ENCODE results near the gene PMFBP1.

PMFBP1 gene

GRCh38 chr16:72172105-72173034, at the start of gene PMFBP1:
TSS of gene PMFBP1 (minus strand) at chr16:72172155. CDS start at chr16:72171208, 947 bp downstream.
- Mint-ChIP-seq H3K4me1 (peaks cover 11% of the 10 kb centered on the region), H3K27me3 (peaks cover 6% of the 10 kb centered on the region), H3K36me3 (peaks cover 21% of the 10 kb centered on the region), H3K27ac (peak within 1 kb of the TSS; percentile 98), H3K9me3 (peaks cover 11% of the 10 kb centered on the region), H3K4me3 (peak within 1 kb of the TSS; percentile 24)
- DNase-seq (ENCODE audit: low spot score in 2 of 2) (peak; percentile 44 to 81), ATAC-seq (ENCODE audit: low read depth) (peak; percentile 94)

- Mint-ChIP-seq H3K27me3 (no peaks in the 10 kb centered on the region), H3K36me3 (no peaks in the 10 kb centered on the region), H3K4me1 (no peaks in the 10 kb centered on the region), H3K9me3 (no peaks in the 10 kb centered on the region), H3K27ac (no peak overlapping the region), H3K4me3 (no peak overlapping the region)
- ATAC-seq (ENCODE audit: low read depth) = no peak
- no peak for DNase-seq (ENCODE audit: low spot score in 2 of 2)
These were observed 49.7 kb upstream of the PMFBP1 start for GRCh38 chr16:72221630-72222024.

- Mint-ChIP-seq H3K27me3 (no peaks in the 10 kb centered on the region), H3K4me1 (no peaks in the 10 kb centered on the region), H3K27ac (no peak overlapping the region), H3K9me3 (no peaks in the 10 kb centered on the region), H3K36me3 (no peaks in the 10 kb centered on the region), H3K4me3 (no peak overlapping the region)
- DNase-seq (ENCODE audit: low spot score in 2 of 2) (no peak), ATAC-seq (ENCODE audit: low read depth) (no peak)
These were observed 49.1 kb upstream of the PMFBP1 start for GRCh38 chr16:72220875-72221629.

GRCh38 chr16:72219282-72219681, 47.3 kb upstream of the PMFBP1 start:
- H3K27me3 Mint-ChIP-seq = no peaks in the 10 kb centered on the region
- no peaks in the 10 kb centered on the region for H3K4me1 Mint-ChIP-seq
- no peak for ATAC-seq (ENCODE audit: low read depth)
- peaks cover 12% of the 10 kb centered on the region for H3K9me3 Mint-ChIP-seq
- no peak for DNase-seq (ENCODE audit: low spot score in 2 of 2)
- H3K36me3 Mint-ChIP-seq = peaks cover 10% of the 10 kb centered on the region
- H3K4me3 Mint-ChIP-seq = no peak overlapping the region
- no peak overlapping the region for H3K27ac Mint-ChIP-seq

GRCh38 chr16:72216767-72217166, 44.8 kb upstream of the PMFBP1 start:
- no peak overlapping the region for H3K4me3 Mint-ChIP-seq

GRCh38 chr16:72214821-72215220, 42.9 kb upstream of the PMFBP1 start:
- ATAC-seq (ENCODE audit: low read depth) = no peak
- peaks cover 12% of the 10 kb centered on the region for H3K9me3 Mint-ChIP-seq
- no peak overlapping the region for H3K4me3 Mint-ChIP-seq
- peaks cover 10% of the 10 kb centered on the region for H3K36me3 Mint-ChIP-seq
- H3K27ac Mint-ChIP-seq = no peak overlapping the region
- DNase-seq (ENCODE audit: low spot score in 2 of 2) = no peak
- no peaks in the 10 kb centered on the region for H3K4me1 Mint-ChIP-seq
- no peaks in the 10 kb centered on the region for H3K27me3 Mint-ChIP-seq

More at GRCh38 chr16:72216767-72217166, 44.8 kb upstream of the PMFBP1 start:
- ATAC-seq (ENCODE audit: low read depth) (no peak), DNase-seq (ENCODE audit: low spot score in 2 of 2) (no peak)
- Mint-ChIP-seq H3K36me3 (peaks cover 10% of the 10 kb centered on the region), H3K27me3 (no peaks in the 10 kb centered on the region), H3K27ac (no peak overlapping the region), H3K4me1 (no peaks in the 10 kb centered on the region), H3K9me3 (peaks cover 12% of the 10 kb centered on the region)

- ATAC-seq (ENCODE audit: low read depth) (no peak), DNase-seq (ENCODE audit: low spot score in 2 of 2) (no peak)
- Mint-ChIP-seq H3K4me1 (no peaks in the 10 kb centered on the region), H3K36me3 (peaks cover 14% of the 10 kb centered on the region), H3K27me3 (no peaks in the 10 kb centered on the region), H3K4me3 (no peak overlapping the region), H3K27ac (no peak overlapping the region), H3K9me3 (peaks cover 12% of the 10 kb centered on the region)
These were observed 39.2 kb upstream of the PMFBP1 start for GRCh38 chr16:72211110-72211509.

GRCh38 chr16:72210555-72210954, 38.6 kb upstream of the PMFBP1 start:
- Mint-ChIP-seq H3K36me3 (peaks cover 12% of the 10 kb centered on the region), H3K4me3 (no peak overlapping the region), H3K4me1 (no peaks in the 10 kb centered on the region), H3K27me3 (no peaks in the 10 kb centered on the region), H3K27ac (no peak overlapping the region), H3K9me3 (peaks cover 9% of the 10 kb centered on the region)
- DNase-seq (ENCODE audit: low spot score in 2 of 2) (no peak), ATAC-seq (ENCODE audit: low read depth) (no peak)

GRCh38 chr16:72210072-72210471, 38.1 kb upstream of the PMFBP1 start:
- Mint-ChIP-seq H3K4me3 (no peak overlapping the region), H3K9me3 (peaks cover 5% of the 10 kb centered on the region), H3K36me3 (peaks cover 8% of the 10 kb centered on the region), H3K27ac (no peak overlapping the region), H3K4me1 (no peaks in the 10 kb centered on the region), H3K27me3 (no peaks in the 10 kb centered on the region)
- DNase-seq (ENCODE audit: low spot score in 2 of 2) (no peak), ATAC-seq (ENCODE audit: low read depth) (no peak)

- no peak for ATAC-seq (ENCODE audit: low read depth)
- Mint-ChIP-seq H3K4me3 (no peak overlapping the region), H3K27me3 (no peaks in the 10 kb centered on the region), H3K9me3 (no peaks in the 10 kb centered on the region), H3K4me1 (peaks cover 17% of the 10 kb centered on the region), H3K27ac (no peak overlapping the region), H3K36me3 (peaks cover 5% of the 10 kb centered on the region)
- no peak for DNase-seq (ENCODE audit: low spot score in 2 of 2)
These were observed 34.3 kb upstream of the PMFBP1 start for GRCh38 chr16:72206299-72206698.

- H3K36me3 Mint-ChIP-seq = peaks cover 2% of the 10 kb centered on the region
- peak; percentile 84 for ATAC-seq (ENCODE audit: low read depth)
- DNase-seq (ENCODE audit: low spot score in 2 of 2) = peak; percentile 5 to 12
- H3K4me1 Mint-ChIP-seq = peaks cover 17% of the 10 kb centered on the region
- peaks cover 3% of the 10 kb centered on the region for H3K27me3 Mint-ChIP-seq
- no peaks in the 10 kb centered on the region for H3K9me3 Mint-ChIP-seq
- peak overlapping the region; percentile 55 for H3K4me3 Mint-ChIP-seq
- H3K27ac Mint-ChIP-seq = peak overlapping the region; percentile 62
These were observed 31.4 kb upstream of the PMFBP1 start for GRCh38 chr16:72203401-72203800.

- Mint-ChIP-seq H3K4me3 (no peak overlapping the region), H3K27me3 (peaks cover 3% of the 10 kb centered on the region), H3K27ac (no peak overlapping the region), H3K9me3 (no peaks in the 10 kb centered on the region), H3K36me3 (peaks cover 1% of the 10 kb centered on the region), H3K4me1 (peaks cover 17% of the 10 kb centered on the region)
- DNase-seq (ENCODE audit: low spot score in 2 of 2) (no peak), ATAC-seq (ENCODE audit: low read depth) (no peak)
These were observed 30.1 kb upstream of the PMFBP1 start for GRCh38 chr16:72202014-72202413.

- Mint-ChIP-seq H3K36me3 (no peaks in the 10 kb centered on the region), H3K27ac (no peak overlapping the region), H3K4me3 (no peak overlapping the region), H3K9me3 (no peaks in the 10 kb centered on the region), H3K27me3 (peaks cover 3% of the 10 kb centered on the region), H3K4me1 (peaks cover 17% of the 10 kb centered on the region)
- DNase-seq (ENCODE audit: low spot score in 2 of 2) (no peak), ATAC-seq (ENCODE audit: low read depth) (no peak)
These were observed 29.4 kb upstream of the PMFBP1 start for GRCh38 chr16:72201387-72201786.

- ATAC-seq (ENCODE audit: low read depth) (no peak), DNase-seq (ENCODE audit: low spot score in 2 of 2) (no peak)
- peaks cover 3% of the 10 kb centered on the region for H3K27me3 Mint-ChIP-seq
- H3K4me1 Mint-ChIP-seq = peaks cover 17% of the 10 kb centered on the region
- H3K4me3 Mint-ChIP-seq = no peak overlapping the region
- H3K36me3 Mint-ChIP-seq = no peaks in the 10 kb centered on the region
- no peaks in the 10 kb centered on the region for H3K9me3 Mint-ChIP-seq
- no peak overlapping the region for H3K27ac Mint-ChIP-seq
These were observed 27.9 kb upstream of the PMFBP1 start for GRCh38 chr16:72199761-72200337.
